Activated T-helper 17 cell treated with anti-CD3 and anti-CD28 coated beads, Interleukin-2, amount 50 U/mL, for 72 hours (primary cell): Measurements from ENCODE around the gene EPHA2. TPM values are rescaled to one million over a fixed set of nuclear protein-coding genes. Genes with fewer than 3 reads are reported as not detected.
"Not testable (repeated sequence)": the region's sequence is repeated elsewhere in the genome, so short reads cannot be mapped to it uniquely, and the experiment has no call there.

Experiments
- ATAC-seq: fragments of 150-1000 bp; cut with Tn5 transposase; replicated peaks from 2 replicates; pipeline ENCODE4 v1.10.0; 2021; ENCODE audit warnings: mild to moderate bottlenecking, moderate library complexity
- H3K27ac Mint-ChIP-seq: one replicate; pipeline ENCODE4 v1.8.0; 2022; ENCODE audit warnings: mixed read lengths
- H3K27me3 Mint-ChIP-seq: one replicate; pipeline ENCODE4 v1.8.0; 2022; ENCODE audit warnings: mixed read lengths
- H3K36me3 Mint-ChIP-seq: one replicate; pipeline ENCODE4 v1.8.0; 2022; ENCODE audit warnings: low read depth, mild to moderate bottlenecking, mixed read lengths
- H3K4me1 Mint-ChIP-seq: one replicate; pipeline ENCODE4 v1.8.0; 2022; ENCODE audit warnings: mixed read lengths
- H3K4me3 Mint-ChIP-seq: one replicate; pipeline ENCODE4 v1.8.0; 2022; ENCODE audit warnings: mild to moderate bottlenecking, mixed read lengths
- H3K9me3 Mint-ChIP-seq: one replicate; pipeline ENCODE4 v1.8.0; 2022; ENCODE audit warnings: mixed read lengths
- total RNA-seq, 2 donors: library from RNA; stranded (reverse); gene quantifications; one replicate each; pipeline ENCODE4 v1.2.3, GENCODE V29; 2022

The EPHA2 gene
- total RNA-seq, 2 donors from 2014 or later, result 0.13 TPM; not detected in 1

- Mint-ChIP-seq H3K36me3 (no peaks in the 10 kb centered on the region), H3K9me3 (no peaks in the 10 kb centered on the region), H3K27ac (peak overlapping the region; percentile 13), H3K27me3 (no peaks in the 10 kb centered on the region), H3K4me3 (no peak overlapping the region), H3K4me1 (no peaks in the 10 kb centered on the region)
- ATAC-seq, result no peak
Observed at GRCh38 chr1:16176653-16177052, 20.8 kb upstream of the EPHA2 start.

GRCh38 chr1:16175610-16176553 lies 20.0 kb upstream of the EPHA2 start:
- no peak for ATAC-seq
- Mint-ChIP-seq H3K27me3 (no peaks in the 10 kb centered on the region), H3K36me3 (no peaks in the 10 kb centered on the region), H3K4me3 (no peak overlapping the region), H3K9me3 (no peaks in the 10 kb centered on the region), H3K4me1 (no peaks in the 10 kb centered on the region), H3K27ac (peak overlapping the region; percentile 13)

- Mint-ChIP-seq H3K36me3 (no peaks in the 10 kb centered on the region), H3K4me1 (no peaks in the 10 kb centered on the region), H3K9me3 (no peaks in the 10 kb centered on the region), H3K4me3 (no peak overlapping the region), H3K27me3 (no peaks in the 10 kb centered on the region), H3K27ac (no peak overlapping the region)
- no peak for ATAC-seq
Observed at GRCh38 chr1:16174886-16175598, 19.2 kb upstream of the EPHA2 start.

GRCh38 chr1:16174261-16174868 lies 18.5 kb upstream of the EPHA2 start:
- no peaks in the 10 kb centered on the region for H3K4me1 Mint-ChIP-seq
- H3K27ac Mint-ChIP-seq, result no peak overlapping the region
- H3K36me3 Mint-ChIP-seq, result no peaks in the 10 kb centered on the region
- no peak overlapping the region for H3K4me3 Mint-ChIP-seq
- H3K27me3 Mint-ChIP-seq, result no peaks in the 10 kb centered on the region
- no peak for ATAC-seq
- H3K9me3 Mint-ChIP-seq, result no peaks in the 10 kb centered on the region

GRCh38 chr1:16173447-16174260 lies 17.8 kb upstream of the EPHA2 start:
- Mint-ChIP-seq H3K27ac (no peak overlapping the region), H3K4me3 (no peak overlapping the region), H3K36me3 (no peaks in the 10 kb centered on the region), H3K4me1 (peaks cover 2% of the 10 kb centered on the region), H3K27me3 (no peaks in the 10 kb centered on the region), H3K9me3 (no peaks in the 10 kb centered on the region)
- ATAC-seq, result no peak

- Mint-ChIP-seq H3K9me3 (no peaks in the 10 kb centered on the region), H3K36me3 (no peaks in the 10 kb centered on the region), H3K4me3 (no peak overlapping the region), H3K27me3 (no peaks in the 10 kb centered on the region), H3K27ac (no peak overlapping the region), H3K4me1 (peaks cover 4% of the 10 kb centered on the region)
- no peak for ATAC-seq
Observed at GRCh38 chr1:16172964-16173446, 17.1 kb upstream of the EPHA2 start.

GRCh38 chr1:16172218-16172830 lies 16.5 kb upstream of the EPHA2 start:
- no peaks in the 10 kb centered on the region for H3K27me3 Mint-ChIP-seq
- no peak for ATAC-seq
- H3K27ac Mint-ChIP-seq, result no peak overlapping the region
- H3K4me1 Mint-ChIP-seq, result peaks cover 4% of the 10 kb centered on the region
- no peaks in the 10 kb centered on the region for H3K9me3 Mint-ChIP-seq
- H3K36me3 Mint-ChIP-seq, result no peaks in the 10 kb centered on the region
- no peak overlapping the region for H3K4me3 Mint-ChIP-seq

- no peaks in the 10 kb centered on the region for H3K27me3 Mint-ChIP-seq
- H3K4me1 Mint-ChIP-seq, result peaks cover 4% of the 10 kb centered on the region
- H3K27ac Mint-ChIP-seq, result no peak overlapping the region
- no peak overlapping the region for H3K4me3 Mint-ChIP-seq
- H3K9me3 Mint-ChIP-seq, result no peaks in the 10 kb centered on the region
- H3K36me3 Mint-ChIP-seq, result no peaks in the 10 kb centered on the region
- ATAC-seq, result no peak
Observed at GRCh38 chr1:16171314-16172151, 15.7 kb upstream of the EPHA2 start.

- no peak overlapping the region for H3K4me3 Mint-ChIP-seq
- H3K9me3 Mint-ChIP-seq, result no peaks in the 10 kb centered on the region
- no peaks in the 10 kb centered on the region for H3K36me3 Mint-ChIP-seq
- H3K4me1 Mint-ChIP-seq, result peaks cover 12% of the 10 kb centered on the region
- no peak for ATAC-seq
- H3K27me3 Mint-ChIP-seq, result no peaks in the 10 kb centered on the region
- no peak overlapping the region for H3K27ac Mint-ChIP-seq
Observed at GRCh38 chr1:16170283-16170673, 14.4 kb upstream of the EPHA2 start.

GRCh38 chr1:16168622-16169360 lies 12.9 kb upstream of the EPHA2 start:
- H3K9me3 Mint-ChIP-seq, result no peaks in the 10 kb centered on the region
- no peak overlapping the region for H3K27ac Mint-ChIP-seq
- H3K36me3 Mint-ChIP-seq, result no peaks in the 10 kb centered on the region
- peak; percentile 70 for ATAC-seq
- H3K4me1 Mint-ChIP-seq, result peaks cover 23% of the 10 kb centered on the region
- peak overlapping the region; percentile 64 for H3K4me3 Mint-ChIP-seq
- H3K27me3 Mint-ChIP-seq, result no peaks in the 10 kb centered on the region

- not testable (repeated sequence) for H3K27me3 Mint-ChIP-seq, H3K9me3 Mint-ChIP-seq, ATAC-seq, H3K27ac Mint-ChIP-seq, H3K36me3 Mint-ChIP-seq
- H3K4me3 Mint-ChIP-seq, result peak overlapping the region; percentile 64
- peaks cover 23% of the 10 kb centered on the region for H3K4me1 Mint-ChIP-seq
Observed at GRCh38 chr1:16168144-16168495, 12.3 kb upstream of the EPHA2 start.

- Mint-ChIP-seq H3K4me3 (peak overlapping the region; percentile 64), H3K9me3 (no peaks in the 10 kb centered on the region), H3K27me3 (no peaks in the 10 kb centered on the region), H3K27ac (no peak overlapping the region), H3K36me3 (no peaks in the 10 kb centered on the region), H3K4me1 (peaks cover 23% of the 10 kb centered on the region)
- ATAC-seq, result peak; percentile 86
Observed at GRCh38 chr1:16167331-16168143, 11.7 kb upstream of the EPHA2 start.
